Smooth muscle cell of the brain vasculature (primary cell): Measurements from ENCODE around the gene CARHSP1.
"Not testable (repeated sequence)": the region's sequence is repeated elsewhere in the genome, so short reads cannot be mapped to it uniquely, and the experiment has no call there.

ENCODE experiments used
- DNase-seq: peaks from one replicate; pipeline ENCODE4 v3.0.0-alpha.2; 2012; ENCODE audit warnings: low read depth, low spot score

CARHSP1 gene

DNA sequence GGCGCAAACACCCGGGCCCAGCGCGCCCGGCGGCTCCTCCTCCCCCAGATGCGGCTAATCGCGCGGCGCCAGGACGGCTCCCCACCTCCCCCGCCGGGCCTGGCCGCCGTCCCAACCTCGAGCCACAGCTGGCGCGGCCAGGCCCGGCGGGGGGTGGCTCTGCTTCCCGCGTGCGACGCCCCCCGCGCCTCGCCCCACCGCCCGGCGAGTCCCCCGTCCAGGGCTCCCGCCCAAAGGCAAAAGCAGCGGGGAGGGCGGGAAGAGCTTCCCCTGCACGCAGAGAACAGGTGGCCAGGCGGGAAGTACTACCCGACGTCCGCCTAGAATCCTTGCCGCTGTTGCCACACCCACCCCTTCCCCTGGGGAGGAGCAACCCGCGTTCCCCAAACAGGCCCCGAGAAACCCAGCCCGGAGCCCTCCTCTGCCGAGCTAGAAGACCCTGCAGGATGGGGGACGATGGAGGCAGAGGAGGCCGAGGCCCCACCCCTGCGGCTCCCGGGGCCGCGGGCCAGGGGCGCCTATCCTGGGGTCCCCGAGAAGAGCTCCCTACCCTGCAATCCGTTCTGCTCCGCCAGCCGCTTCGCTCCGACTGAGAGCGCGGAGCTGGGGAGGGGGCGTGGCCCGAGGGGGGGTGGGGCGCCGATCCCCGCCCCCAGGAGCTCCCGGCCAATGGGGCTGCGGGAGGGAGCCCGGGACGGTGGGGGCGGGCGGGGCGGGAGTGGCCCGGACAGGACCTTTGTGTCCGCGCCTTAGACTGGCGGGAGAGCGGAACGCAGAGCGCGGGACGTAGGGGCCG is at the start of gene CARHSP1:
TSS of gene CARHSP1 (minus strand) at position 591 of the 796 bp plus-strand sequence. CDS start 9,678 bp downstream, outside the sequence.
- DNase-seq = no peak

DNA sequence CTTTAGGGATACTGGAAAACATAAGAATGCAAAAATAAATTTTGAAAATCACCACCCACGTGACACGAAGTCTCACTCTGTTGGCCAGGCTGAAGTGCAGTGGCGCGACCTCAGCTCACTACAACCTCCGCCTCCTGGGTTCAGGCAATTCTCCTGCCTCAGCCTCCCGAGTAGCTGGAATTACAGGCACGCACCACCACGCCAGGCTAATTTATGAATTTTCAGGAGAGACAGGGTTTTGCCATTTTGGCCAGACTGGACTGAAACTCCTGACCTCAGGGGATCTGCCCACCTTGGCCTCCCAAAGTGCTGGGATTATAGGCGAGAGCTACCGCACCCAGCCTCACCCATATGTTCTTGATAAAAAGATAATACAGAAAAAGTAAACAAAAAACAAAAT is 48.5 kb upstream of the CARHSP1 start:
- DNase-seq = not testable (repeated sequence)

DNA sequence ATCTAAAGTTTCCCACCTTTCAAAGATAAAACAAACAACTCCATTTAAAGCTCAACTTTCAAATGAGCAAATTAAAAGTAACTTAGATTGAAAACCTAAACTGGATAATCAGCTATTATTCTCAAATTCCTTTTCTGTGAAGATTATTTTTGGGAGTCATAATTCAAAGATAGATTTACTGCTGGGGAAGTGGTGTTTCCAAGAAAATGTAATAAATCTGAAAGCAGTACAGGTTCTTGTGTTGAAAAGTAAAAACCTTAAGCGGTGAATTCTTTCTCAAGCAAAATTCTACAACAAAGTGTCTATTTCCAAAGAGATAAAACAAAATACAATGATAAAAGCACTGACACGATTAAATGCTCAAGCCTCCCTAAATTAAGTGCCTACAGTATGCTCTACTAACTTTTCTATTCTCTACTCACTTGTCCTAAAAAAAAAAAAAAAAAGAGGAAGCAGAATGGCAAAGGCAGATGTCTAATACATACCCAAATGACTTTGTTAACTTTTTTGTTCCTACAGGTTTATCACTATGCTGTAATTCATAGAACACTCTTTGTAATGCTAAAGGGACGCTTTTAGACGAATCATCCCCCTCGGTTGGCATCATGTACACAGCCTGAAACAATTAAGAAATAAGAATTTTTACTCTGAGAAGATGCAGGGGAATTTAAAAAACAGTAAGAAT is 47.9 kb upstream of the CARHSP1 start:
- DNase-seq = no peak

DNA sequence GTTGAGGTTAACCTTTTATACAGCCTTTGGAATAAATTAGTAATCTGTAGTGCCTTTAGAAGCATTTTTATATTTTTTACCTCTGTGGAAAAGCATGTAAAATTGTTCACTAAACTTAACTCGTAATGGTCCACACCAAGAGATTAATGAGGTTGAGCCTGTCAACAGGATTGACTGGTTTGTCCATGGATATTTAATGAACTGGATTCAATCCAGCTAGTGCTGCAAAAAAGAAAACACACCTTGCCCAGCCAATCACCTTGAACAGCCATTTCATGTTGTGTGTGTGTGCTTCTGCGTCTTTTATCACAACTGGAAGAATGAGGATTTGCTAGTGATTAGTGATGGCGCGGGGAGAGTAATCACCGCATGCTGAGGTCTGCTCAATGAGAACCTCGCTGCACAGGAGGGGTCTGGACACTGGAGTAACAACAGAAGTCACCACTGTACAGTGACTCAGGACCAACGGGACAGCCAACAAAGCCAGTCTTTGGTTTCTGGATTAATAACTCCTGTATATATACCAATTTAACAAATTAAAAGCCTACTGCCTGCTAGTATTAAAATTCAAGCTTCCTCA is 47.0 kb upstream of the CARHSP1 start:
- DNase-seq = no peak

DNA sequence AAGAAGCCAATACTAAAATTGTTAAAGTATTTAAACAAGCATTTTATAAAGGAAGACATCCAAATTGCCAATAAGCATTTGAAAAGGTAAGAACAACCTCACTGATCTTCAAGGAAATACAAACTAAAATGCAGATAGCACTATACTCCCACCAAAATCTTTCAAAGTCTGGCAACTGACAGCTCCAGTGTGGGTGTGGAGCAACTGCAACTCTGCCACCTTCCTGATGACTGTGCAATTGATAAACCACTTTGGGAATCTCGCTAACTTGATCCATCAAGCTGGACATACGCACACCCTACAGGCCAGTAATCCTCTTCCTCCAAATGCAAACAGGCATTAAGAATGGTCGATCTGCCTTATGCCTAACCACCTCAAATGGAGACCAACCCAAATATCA is 45.3 kb upstream of the CARHSP1 start:
- no peak for DNase-seq

DNA sequence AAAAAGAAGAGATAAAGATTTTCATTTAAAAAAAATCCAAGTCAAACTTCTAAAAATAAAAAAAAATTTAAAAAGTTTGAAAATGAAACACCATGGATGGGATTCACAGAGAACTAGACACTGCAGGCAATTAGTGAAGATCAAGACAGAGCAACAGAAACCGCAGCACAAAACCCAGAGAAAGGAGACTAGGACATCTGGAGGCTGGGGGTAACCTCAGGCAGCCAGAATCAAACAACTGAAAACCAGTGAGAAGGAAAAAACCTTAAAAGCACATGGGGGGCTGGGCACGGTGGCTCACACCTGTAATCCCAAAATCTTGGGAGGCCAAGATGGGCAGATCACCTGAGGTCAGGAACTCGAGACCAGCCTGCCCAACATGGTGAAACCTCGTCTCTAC is 44.0 kb upstream of the CARHSP1 start:
- DNase-seq = no peak

DNA sequence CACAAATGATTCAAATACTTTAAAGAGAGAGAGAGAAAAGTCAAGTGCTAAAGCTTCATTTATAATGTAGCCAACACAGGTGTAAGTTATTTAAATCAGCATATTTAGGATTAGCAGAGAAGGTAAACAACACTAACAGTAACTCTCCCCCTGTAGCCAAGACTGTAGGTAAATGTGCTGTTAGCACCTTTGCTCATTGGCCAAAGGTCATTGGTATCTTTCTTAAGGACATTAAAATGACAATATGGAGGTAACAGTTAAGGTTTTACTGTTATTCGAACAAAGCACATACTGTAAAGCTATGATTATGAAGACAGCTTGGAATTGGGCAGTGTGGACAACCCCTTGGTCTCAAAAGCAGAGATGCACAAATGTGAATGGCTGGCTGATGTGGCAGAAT is 42.0 kb upstream of the CARHSP1 start:
- no peak for DNase-seq

DNA sequence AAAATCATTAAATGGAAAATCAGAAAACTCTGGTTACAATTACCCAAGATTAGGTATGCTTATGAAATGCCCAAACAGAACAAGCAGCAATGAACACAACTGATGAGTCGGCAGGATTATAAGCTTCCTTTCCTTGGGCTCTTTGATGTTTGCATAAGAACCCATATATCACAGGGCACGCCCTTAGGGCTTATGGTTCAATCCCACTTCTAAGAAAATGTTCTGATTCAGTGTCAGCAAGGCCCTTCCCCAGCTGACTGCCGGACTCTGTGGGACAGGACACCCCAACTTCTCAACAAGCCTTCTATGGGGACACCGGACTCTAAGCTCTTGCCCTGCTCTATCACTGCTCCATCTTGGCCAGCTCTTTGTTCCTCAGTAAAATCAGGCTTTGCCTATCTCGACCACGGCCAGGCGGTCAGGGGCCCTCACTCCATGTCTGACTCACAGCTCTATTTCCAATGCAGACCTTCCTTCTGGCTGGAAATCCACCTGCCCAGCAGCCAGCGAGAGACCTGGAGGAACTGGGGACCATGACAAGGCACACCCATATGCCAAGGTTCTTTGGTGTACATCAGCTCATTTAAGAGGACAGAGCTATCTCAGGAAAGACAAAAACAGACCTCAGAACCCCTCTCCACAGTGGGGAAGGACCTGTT is 40.1 kb upstream of the CARHSP1 start:
- no peak for DNase-seq

DNA sequence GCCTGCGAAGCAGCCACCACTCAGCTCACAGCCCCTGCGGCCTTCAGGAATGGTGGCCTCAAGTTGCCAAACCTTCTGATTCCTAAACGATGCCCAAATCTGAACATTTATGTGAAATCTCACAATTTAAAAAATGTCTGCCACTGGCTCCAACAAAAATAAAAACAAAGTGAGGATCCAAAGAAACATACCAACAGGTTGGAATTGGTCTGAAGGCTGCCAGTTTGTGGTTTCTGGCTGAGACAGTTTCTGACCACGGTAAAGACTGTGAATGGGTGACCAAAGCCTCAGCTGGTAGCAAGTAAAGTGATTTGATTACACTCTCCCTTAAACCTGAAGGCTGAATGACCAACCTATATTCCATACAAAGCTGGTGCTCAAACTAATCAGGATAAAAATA is 38.3 kb upstream of the CARHSP1 start:
- no peak for DNase-seq

DNA sequence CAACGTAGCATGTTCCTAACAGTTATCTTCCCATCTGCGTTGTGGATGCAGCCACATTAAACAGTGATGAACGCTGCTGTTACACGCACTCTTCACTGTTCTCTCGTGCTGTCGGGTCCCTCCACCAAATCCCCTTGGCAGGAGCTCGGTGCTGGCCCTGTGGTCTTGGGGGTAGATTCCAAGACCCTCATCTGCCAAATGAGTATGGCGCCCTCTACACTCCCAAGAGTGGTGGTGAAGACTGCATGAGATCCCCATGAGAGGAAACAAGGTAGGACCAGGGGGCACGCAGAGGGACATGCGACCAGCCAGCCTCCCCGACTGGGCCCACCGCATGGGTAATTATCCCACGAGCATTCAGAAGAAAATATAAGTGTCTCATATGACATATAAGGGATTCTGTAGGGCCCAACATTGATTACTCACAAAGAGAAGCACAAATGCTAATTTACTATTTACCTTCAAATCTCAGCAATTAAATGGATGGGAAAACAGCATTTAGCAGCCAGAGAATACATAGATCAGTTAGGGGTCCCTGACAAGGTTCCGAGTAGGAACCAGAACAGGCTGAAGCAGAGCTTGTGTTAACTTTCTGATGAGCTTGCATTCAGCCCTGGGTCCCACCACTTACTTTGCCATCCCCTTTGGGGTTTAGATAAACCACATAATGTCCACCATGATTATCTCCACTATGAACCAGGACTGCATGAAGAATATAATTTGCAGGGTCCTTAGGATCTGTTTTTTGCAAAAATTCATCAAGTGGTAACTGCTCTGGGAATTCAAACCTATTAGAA is 37.2 kb upstream of the CARHSP1 start:
- no peak for DNase-seq

DNA sequence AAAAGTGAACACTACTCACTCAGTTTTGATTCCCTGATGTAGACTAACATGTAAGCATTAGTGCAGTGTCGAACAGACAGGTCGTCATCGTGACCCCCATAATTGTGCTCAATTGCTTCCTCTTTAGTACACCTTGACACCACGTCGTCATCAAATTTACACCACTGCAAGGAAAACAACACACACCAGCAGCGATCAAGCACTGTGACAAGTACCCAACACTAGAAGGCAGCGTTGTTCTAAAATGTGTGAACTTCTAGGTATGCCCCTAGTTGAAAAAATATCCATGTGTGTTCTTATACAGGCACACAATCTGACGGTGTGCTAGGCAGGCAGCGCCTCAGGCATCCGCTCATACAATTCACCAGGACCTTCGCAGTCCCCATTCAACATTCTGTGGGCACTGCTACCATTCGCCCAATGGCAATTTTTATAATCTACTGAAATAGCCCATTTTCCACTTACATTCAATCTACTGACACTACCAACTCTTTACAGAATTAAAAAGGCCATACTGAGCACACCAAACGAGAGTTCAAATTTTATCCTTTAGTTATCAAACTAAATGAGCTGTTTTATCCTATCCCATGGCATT is 36.5 kb upstream of the CARHSP1 start:
- DNase-seq = no peak

DNA sequence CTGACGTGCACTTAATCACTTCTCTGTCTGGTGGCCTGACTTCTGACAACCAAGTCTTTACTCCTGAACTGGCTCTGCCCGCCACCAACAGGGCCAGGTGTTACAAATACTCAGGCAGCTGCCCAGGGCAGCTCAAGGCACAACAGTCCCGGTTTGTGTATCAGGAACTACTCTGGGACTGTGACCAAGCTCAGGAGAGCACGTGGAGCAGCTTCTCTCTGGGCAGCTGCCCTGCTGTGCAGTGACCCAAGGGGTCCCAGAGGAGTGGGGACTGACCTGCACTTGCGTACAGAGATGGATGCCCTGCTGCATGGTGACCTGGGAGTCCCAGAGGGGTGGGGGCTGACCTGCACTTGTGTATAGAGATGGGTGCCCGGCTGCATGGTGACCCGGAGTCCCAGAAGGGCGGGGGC is 35.2 kb upstream of the CARHSP1 start:
- DNase-seq = no peak

DNA sequence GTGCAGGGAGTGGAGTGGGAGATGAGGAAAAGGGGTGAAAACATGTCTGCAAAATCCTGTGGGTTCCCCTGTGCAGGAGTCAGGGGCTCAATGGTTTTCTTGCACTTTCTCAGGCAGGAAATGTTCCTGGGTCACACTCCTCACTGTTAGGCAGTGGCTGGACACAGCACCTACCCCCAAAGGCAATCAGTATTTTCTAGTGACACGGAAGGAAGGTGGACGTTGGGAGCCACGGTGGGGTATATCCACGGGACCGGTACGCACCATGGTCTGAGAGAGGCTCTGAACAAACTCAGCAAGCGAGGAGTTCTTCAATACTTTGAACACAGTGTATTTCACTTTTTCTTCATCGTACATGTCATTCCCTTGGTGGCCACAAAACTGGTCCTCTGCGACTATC is 34.2 kb upstream of the CARHSP1 start:
- no peak for DNase-seq

DNA sequence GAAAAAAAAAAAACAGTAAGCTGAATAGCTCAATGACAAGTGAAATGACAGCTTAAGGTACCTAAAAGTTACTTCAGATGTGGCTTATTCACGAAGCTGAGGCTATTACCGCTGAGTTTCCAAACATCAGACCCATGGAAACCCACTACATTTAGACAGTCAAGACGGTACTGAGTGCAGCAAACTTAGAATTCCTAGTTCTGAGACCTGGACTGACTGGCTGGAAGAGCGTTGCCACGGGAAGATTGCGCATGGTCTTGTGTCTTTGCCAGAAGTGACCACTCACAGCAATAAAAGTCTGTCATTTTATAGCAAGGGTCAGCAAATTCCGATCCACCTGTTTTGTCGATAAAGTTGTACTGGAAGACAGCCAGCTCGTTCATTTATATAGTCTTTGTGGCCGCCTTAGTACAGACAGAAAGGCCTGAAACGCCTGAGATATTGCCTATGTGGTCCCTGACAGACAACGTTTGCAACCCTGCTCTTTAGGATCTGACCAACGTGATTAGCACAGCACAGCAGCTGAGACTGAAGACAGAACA is 32.6 kb upstream of the CARHSP1 start:
- DNase-seq = no peak

DNA sequence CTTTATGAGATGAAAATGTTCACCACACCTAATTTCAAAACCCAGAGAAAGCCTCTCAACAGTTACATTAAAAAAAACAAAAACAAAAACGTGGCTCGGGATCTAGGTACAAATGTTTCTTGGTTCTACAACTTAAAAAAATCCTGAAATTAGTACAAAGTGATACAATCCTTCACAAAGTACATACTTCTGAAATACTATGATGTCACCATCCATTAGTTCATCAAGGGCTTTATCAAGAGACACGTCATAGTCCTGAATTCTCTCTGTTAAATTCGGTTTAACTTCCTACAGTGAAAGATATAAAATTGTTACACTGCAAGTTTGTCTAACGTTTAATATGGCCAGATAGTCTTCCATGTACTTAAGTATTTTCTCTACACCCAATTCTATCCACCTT is 31.5 kb upstream of the CARHSP1 start:
- no peak for DNase-seq

DNA sequence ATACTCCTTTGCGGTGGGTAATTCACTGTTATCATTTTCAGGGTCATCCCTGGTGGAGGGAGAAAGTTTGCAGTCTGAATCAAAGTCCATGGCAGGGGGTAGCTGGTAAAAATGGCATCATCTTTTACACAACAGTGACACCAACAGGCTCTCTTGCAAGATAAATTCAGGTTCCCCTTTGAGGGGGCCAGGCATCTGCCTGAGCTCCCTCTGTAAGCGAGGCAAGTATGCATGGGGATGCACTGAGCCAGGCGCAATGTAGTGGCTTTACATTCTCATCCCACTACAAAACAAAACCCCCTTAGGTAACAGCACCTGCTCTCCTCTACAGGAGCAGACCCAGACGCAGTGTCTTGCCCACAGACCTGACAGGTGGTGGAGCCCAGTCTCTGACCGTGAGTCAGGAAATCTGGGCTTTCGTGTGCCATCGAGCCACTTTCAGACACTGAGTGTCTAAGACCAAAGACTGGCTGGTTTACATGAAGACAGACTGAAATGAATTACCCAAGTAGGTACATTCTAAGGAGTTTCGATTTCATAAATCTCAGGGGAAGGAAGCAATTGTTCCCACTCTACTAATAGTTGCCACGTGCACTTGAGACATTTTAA is 31.0 kb upstream of the CARHSP1 start:
- DNase-seq = no peak

DNA sequence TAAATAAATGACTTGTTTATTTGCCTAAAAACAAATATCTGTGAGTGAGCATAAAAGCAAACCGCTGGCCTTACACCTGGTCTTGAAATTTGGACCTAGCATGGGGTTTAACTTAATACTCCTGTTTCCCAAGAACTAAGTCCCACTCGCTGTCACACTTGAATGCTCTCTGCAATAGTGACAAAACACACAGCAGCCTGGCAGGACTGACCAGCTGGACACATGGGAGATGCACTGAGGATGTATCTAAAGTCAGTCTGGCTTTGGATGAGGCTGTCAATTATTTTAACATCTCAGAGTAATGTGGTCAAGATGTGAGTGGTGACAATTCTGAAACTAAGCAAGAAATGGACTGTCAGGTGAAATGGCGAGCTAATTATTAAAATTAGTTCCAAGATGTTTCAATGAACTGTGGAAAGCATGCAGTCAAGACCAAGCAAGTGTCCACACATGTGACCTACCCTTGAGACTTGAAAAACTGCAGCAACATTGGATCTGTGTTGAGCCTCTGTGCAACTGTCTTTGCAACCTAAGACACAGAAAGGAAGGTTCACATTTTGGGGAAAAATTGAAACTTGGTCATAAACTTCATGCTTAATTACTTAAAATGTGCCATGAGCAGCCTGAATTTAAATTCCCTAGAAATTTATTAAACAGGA is 30.0 kb upstream of the CARHSP1 start:
- no peak for DNase-seq

DNA sequence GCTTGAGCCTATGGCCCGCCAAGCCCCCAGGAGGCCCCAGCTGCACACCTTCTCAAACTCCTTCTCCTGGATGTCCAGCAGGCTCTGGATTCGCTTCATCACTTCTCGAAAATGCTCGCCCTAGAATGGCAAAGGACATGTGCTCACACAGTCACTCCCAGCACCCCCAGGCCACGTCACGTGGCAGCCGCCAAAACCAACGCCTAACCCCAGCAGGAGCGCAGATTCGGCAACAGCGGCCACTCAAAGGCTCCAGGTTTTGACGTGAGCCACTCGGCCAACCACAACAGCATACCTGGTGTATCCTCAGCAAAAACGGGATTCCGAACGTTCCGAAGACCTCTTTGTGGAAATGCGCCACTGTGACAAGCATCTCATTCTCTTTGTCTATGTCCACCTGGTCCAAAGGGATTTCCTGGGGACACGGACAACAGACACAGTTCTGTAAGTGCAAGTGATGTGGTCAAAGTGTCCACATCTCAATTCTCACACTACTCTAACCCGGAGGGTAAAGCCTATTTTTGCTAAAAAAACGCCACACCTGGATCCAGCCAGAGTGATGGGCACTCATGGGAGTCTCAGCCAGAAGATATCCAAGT is 26.0 kb upstream of the CARHSP1 start:
- no peak for DNase-seq

DNA sequence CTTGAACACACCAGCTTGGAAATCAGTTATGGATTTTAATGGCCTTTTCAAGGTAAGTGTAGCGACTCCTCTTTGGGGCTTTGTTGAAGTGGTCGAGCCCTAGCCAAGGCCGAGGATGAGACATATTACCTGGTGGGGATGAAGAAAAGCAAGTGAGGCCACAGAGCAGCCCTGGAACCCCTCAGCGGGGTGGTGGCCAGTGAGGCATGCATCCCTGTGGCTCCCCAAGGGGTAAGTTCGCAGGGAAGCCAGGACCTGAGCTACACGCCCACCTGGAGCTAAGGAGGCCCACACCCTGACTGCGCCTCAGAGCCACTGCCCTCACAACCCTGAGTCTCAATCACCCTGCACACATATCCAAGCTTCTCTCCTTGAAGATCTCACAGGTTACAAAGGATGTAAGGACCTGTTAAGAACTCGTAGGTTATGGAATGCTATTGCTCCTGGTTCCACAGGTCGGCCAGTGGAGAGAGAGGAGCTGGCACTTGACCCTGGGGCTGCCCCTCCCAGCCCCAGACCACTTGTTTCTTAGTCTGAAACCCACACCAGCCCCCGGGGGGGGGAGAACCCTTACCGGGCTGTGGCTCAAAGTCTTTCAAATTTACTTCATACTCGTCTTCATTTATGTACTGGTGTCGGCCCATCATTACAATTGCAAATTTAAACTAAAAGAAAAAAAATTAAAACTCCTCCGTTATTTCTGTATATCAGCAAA is 25.3 kb upstream of the CARHSP1 start:
- DNase-seq = no peak
